GM12891 (cell line): ENCODE results near the gene TBX6.

ENCODE experiments used
- POLR2A ChIP-seq: IDR thresholded peaks from 2 replicates; pipeline ENCODE4 v1.6.1; 2011; ENCODE audit warnings: low read depth, low read length, control low read depth
- POLR2AphosphoS5 ChIP-seq: IDR thresholded peaks from 2 replicates; pipeline ENCODE4 v1.6.1; 2011; ENCODE audit warnings: low read depth, low read length, control low read depth
- POU2F2 ChIP-seq: IDR thresholded peaks from 2 replicates; pipeline ENCODE4 v1.6.1; 2011; ENCODE audit warnings: low read depth, mild to moderate bottlenecking, control low read depth, low read length, moderate library complexity
- TAF1 ChIP-seq: IDR thresholded peaks from 2 replicates; pipeline ENCODE4 v1.6.1; 2011; ENCODE audit warnings: low read depth, low read length, control low read depth

- no peak for TF ChIP-seq TAF1
- TF ChIP-seq POLR2A = no peak
- TF ChIP-seq POLR2AphosphoS5 = no peak
- no peak for TF ChIP-seq POU2F2
These were observed 9.1 kb downstream of the TBX6 start for GRCh38 chr16:30082545-30083090.
